Trophoblast cell (in vitro differentiated cells and primary cell): ENCODE results near the gene SLC30A4.

Experiments used
- DNase-seq, 2 donors: peaks; one replicate each; pipeline ENCODE4 v3.0.0-alpha.2; 2016
- H2AFZ ChIP-seq: 2 replicates; pipeline ENCODE4 v1.6.1; 2013; ENCODE audit warnings: low read length, moderate library complexity, mild to moderate bottlenecking; ENCODE audit not compliant: insufficient read depth, poor library complexity
- H2AK5ac ChIP-seq: 2 replicates; pipeline ENCODE4 v1.6.1; 2013; ENCODE audit warnings: mild to moderate bottlenecking, low read length
- H2BK120ac ChIP-seq: 2 replicates; pipeline ENCODE4 v1.6.1; 2013; ENCODE audit warnings: low read length, mild to moderate bottlenecking, moderate library complexity; ENCODE audit not compliant: insufficient read depth, poor library complexity
- H2BK12ac ChIP-seq: 2 replicates; pipeline ENCODE4 v1.6.1; 2013; ENCODE audit warnings: mild to moderate bottlenecking, low read length, moderate library complexity
- H2BK5ac ChIP-seq: 2 replicates; pipeline ENCODE4 v1.6.1; 2013; ENCODE audit warnings: low read length, low read depth, moderate library complexity, mild to moderate bottlenecking; ENCODE audit not compliant: poor library complexity
- H3K14ac ChIP-seq: 2 replicates; pipeline ENCODE4 v1.6.1; 2013; ENCODE audit warnings: mild to moderate bottlenecking, low read length
- H3K18ac ChIP-seq: 2 replicates; pipeline ENCODE4 v1.6.1; 2013; ENCODE audit warnings: mild to moderate bottlenecking, low read length
- H3K23ac ChIP-seq: 2 replicates; pipeline ENCODE4 v1.6.1; 2013; ENCODE audit warnings: low read length
- H3K27ac ChIP-seq: 2 replicates; pipeline ENCODE4 v1.5.1; 2013; ENCODE audit warnings: low read depth, mild to moderate bottlenecking, inconsistent platforms, low read length, moderate library complexity
- H3K27me3 ChIP-seq: 2 replicates; pipeline ENCODE4 v1.6.1; 2013; ENCODE audit warnings: inconsistent platforms, mild to moderate bottlenecking, low read length, moderate library complexity; ENCODE audit not compliant: insufficient read depth
- H3K36me3 ChIP-seq, 2 experiments: 1 replicate in 1 of 2; 2 replicates in 1 of 2; pipeline ENCODE4 v1.6.1; 2013; ENCODE audit warnings: low read length in 2 of 2, mild to moderate bottlenecking in 2 of 2, moderate library complexity in 1 of 2; ENCODE audit not compliant: insufficient read depth in 2 of 2, control insufficient read depth in 1 of 2
- H3K4ac ChIP-seq: 2 replicates; pipeline ENCODE4 v1.6.1; 2013; ENCODE audit warnings: low read depth, mild to moderate bottlenecking, low read length, moderate library complexity
- H3K4me1 ChIP-seq, 2 experiments: 1 replicate in 1 of 2; 2 replicates in 1 of 2; pipeline ENCODE4 v1.6.1; 2013; ENCODE audit warnings: low read length in 2 of 2, mild to moderate bottlenecking in 2 of 2, moderate library complexity in 1 of 2; ENCODE audit not compliant: insufficient read depth in 2 of 2, control insufficient read depth in 1 of 2
- H3K4me2 ChIP-seq: 2 replicates; pipeline ENCODE4 v1.6.1; 2013; ENCODE audit warnings: inconsistent platforms, mild to moderate bottlenecking, low read length, moderate library complexity
- H3K4me3 ChIP-seq: 2 replicates; pipeline ENCODE4 v1.5.1; 2013; ENCODE audit warnings: mild to moderate bottlenecking, low read depth, low read length, inconsistent platforms
- H3K79me1 ChIP-seq: one replicate; pipeline ENCODE4 v1.6.1; 2013; ENCODE audit warnings: low read length
- H3K79me2 ChIP-seq: 2 replicates; pipeline ENCODE4 v1.6.1; 2013; ENCODE audit warnings: low read length, mild to moderate bottlenecking; ENCODE audit not compliant: control insufficient read depth, insufficient read depth, poor library complexity
- H3K9ac ChIP-seq: 2 replicates; pipeline ENCODE4 v1.6.1; 2013; ENCODE audit warnings: mild to moderate bottlenecking, low read length
- H3K9me3 ChIP-seq: 2 replicates; pipeline ENCODE4 v1.6.1; 2013; ENCODE audit warnings: low read depth, mild to moderate bottlenecking, control low read depth, inconsistent platforms, low read length; ENCODE audit not compliant: insufficient read depth
- H4K12ac ChIP-seq: 2 replicates; pipeline ENCODE4 v1.6.1; 2013; ENCODE audit warnings: low read depth, mild to moderate bottlenecking, low read length, moderate library complexity
- H4K8ac ChIP-seq: 2 replicates; pipeline ENCODE4 v1.6.1; 2013; ENCODE audit warnings: low read depth, mild to moderate bottlenecking, low read length, moderate library complexity
- H4K91ac ChIP-seq: one replicate; pipeline ENCODE4 v1.6.1; 2013; ENCODE audit warnings: low read depth, mild to moderate bottlenecking, low read length, moderate library complexity
- WGBS: extraction: QIAGEN DNeasy Blood & Tissue Kit; methylation state at CpG from one replicate; pipeline ENCODE4 v1.1.7; 2013; ENCODE audit warnings: missing lambda C conversion rate; ENCODE audit not compliant: insufficient read length, insufficient coverage; ENCODE audit errors: extremely low coverage; 5-methylcytosine and 5-hydroxymethylcytosine counted together

SLC30A4 gene

GRCh38 chr15:45454814-45455213 is 67.7 kb downstream of the SLC30A4 start:
- H3K4ac ChIP-seq, result peak overlapping the region; percentile 34
- WGBS, result no CpG with 5 or more reads among the region's 8 CpGs
- no peak overlapping the region for H3K4me2 ChIP-seq
- H2AFZ ChIP-seq, result no peak overlapping the region
- peak overlapping the region; percentile 85 for H2BK12ac ChIP-seq
- H3K18ac ChIP-seq, result peak overlapping the region; percentile 60
- peaks cover 23% of the 10 kb centered on the region for H3K79me1 ChIP-seq
- H3K27me3 ChIP-seq, result no peaks in the 10 kb centered on the region
- no peak overlapping the region for H3K27ac ChIP-seq
- H3K36me3 ChIP-seq, result no peaks in the 10 kb centered on the region
- H4K12ac ChIP-seq, result no peak overlapping the region
- peak overlapping the region; percentile 44 for H2AK5ac ChIP-seq
- peaks cover 21 to 29% of the 10 kb centered on the region in 2 experiments for H3K4me1 ChIP-seq
- peaks cover 2% of the 10 kb centered on the region for H3K9me3 ChIP-seq
- H4K91ac ChIP-seq, result peak overlapping the region; percentile 61
- no peak overlapping the region for H3K14ac ChIP-seq
- H3K9ac ChIP-seq, result no peak overlapping the region
- DNase-seq, result peak; percentile 74 to 77
- no peak overlapping the region for H3K23ac ChIP-seq
- peak overlapping the region; percentile 28 for H2BK5ac ChIP-seq
- no peak overlapping the region for H4K8ac ChIP-seq
- no peaks in the 10 kb centered on the region for H3K79me2 ChIP-seq
- no peak overlapping the region for H3K4me3 ChIP-seq
- H2BK120ac ChIP-seq, result peak overlapping the region; percentile 70

- Histone ChIP-seq H3K4me2 (no peak overlapping the region), H2BK120ac (no peak overlapping the region), H3K27me3 (no peaks in the 10 kb centered on the region), H2AFZ (no peak overlapping the region), H3K79me1 (peaks cover 20% of the 10 kb centered on the region), H3K4me3 (no peak overlapping the region), H3K23ac (no peak overlapping the region), H4K12ac (no peak overlapping the region), H3K4ac (no peak overlapping the region), H3K79me2 (no peaks in the 10 kb centered on the region), H3K9me3 (peaks cover 2% of the 10 kb centered on the region), H3K18ac (no peak overlapping the region), H4K91ac (no peak overlapping the region), H2AK5ac (no peak overlapping the region), H4K8ac (no peak overlapping the region), H2BK12ac (no peak overlapping the region), H3K9ac (no peak overlapping the region), H3K27ac (no peak overlapping the region), H2BK5ac (no peak overlapping the region), H3K36me3 (no peaks in the 10 kb centered on the region), H3K14ac (no peak overlapping the region), H3K4me1 (peaks cover 26 to 36% of the 10 kb centered on the region in 2 experiments)
- no peak for DNase-seq
- WGBS, result no CpG with 5 or more reads among the region's 6 CpGs
These were observed 71.3 kb downstream of the SLC30A4 start for GRCh38 chr15:45451265-45451664.

DNA sequence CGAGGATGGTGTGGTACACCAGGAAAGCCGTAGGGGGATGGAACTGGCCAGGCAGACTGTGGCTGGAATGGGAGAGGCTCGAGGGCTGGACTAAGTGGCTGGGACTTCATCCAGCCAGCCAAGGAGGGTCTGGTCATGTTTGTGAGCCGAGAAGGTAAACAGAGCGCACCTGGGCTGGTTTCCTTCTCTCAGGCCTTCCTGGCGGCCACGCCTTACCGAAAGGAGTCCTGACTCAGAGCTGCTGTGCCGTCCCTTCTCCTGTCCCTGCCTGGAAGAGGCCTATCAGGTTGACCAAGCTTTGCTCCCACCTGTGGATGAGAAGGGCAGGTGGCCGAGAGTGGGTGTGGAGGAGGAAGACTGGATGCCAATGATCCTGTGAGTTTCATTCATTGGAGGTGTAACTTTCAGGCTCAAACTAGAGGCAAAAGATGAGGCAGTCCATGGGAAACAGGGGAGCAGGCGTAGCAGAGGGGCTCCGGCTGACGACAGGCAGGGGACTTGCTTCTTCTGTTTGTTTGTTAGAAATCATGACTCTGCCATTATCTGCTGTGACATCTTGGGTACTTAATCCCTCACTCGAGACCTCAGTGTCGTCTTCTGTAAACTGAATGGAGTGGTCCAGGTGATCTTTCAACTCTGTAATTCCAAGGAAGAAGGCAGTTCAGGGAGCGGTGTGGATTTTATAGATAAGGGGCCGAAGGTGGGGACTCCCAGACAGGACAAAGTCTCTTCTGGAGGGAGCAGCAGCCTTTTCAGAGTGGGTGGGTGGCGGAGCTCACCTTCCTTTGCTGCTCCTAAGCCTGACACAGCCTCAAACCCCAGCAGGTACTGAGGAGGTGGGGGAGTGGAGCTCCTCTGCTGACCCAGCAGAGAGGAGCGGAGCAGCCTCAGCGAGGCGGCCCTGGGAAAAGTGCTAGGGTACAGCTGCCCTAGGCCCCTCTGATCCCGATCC is 72.4 kb downstream of the SLC30A4 start:
- WGBS, result no CpG with 5 or more reads among the region's 22 CpGs
- peak overlapping the region; percentile 33 for H2AK5ac ChIP-seq

GRCh38 chr15:45449395-45449794 is 73.2 kb downstream of the SLC30A4 start:
- Histone ChIP-seq H4K12ac (no peak overlapping the region), H2BK120ac (no peak overlapping the region), H3K36me3 (no peaks in the 10 kb centered on the region), H3K14ac (no peak overlapping the region), H3K23ac (no peak overlapping the region), H2BK5ac (no peak overlapping the region), H3K9ac (no peak overlapping the region), H3K18ac (no peak overlapping the region), H3K4me2 (no peak overlapping the region), H3K79me1 (peaks cover 6% of the 10 kb centered on the region), H3K4ac (no peak overlapping the region), H3K4me1 (peaks cover 12 to 28% of the 10 kb centered on the region in 2 experiments), H3K9me3 (peaks cover 2% of the 10 kb centered on the region), H2BK12ac (peak overlapping the region; percentile 56), H2AK5ac (no peak overlapping the region), H3K4me3 (no peak overlapping the region), H3K27ac (no peak overlapping the region), H2AFZ (no peak overlapping the region), H3K79me2 (no peaks in the 10 kb centered on the region), H3K27me3 (no peaks in the 10 kb centered on the region), H4K8ac (peak overlapping the region; percentile 24), H4K91ac (no peak overlapping the region)
- no CpG with 5 or more reads among the region's 4 CpGs for WGBS
- no peak for DNase-seq

More for the DNA sequence above, 72.4 kb downstream of the SLC30A4 start:
- Histone ChIP-seq H4K8ac (peak overlapping the region; percentile 24), H3K4me3 (no peak overlapping the region), H2BK12ac (peak overlapping the region; percentile 56), H3K4me1 (peaks cover 18 to 34% of the 10 kb centered on the region in 2 experiments), H3K23ac (no peak overlapping the region), H3K79me1 (peaks cover 13% of the 10 kb centered on the region), H3K27ac (no peak overlapping the region), H3K9me3 (peaks cover 2% of the 10 kb centered on the region), H3K36me3 (no peaks in the 10 kb centered on the region), H3K4ac (no peak overlapping the region), H3K14ac (peak overlapping the region; percentile 15), H4K12ac (no peak overlapping the region), H4K91ac (peak overlapping the region; percentile 13), H3K79me2 (no peaks in the 10 kb centered on the region), H3K4me2 (no peak overlapping the region), H3K9ac (no peak overlapping the region), H3K27me3 (no peaks in the 10 kb centered on the region), H2AFZ (no peak overlapping the region), H3K18ac (no peak overlapping the region), H2BK120ac (no peak overlapping the region), H2BK5ac (no peak overlapping the region)
- peak in 1 of 2 donors; percentile 19 for DNase-seq
